IMR-90 (cell line): ENCODE results near the gene VWA7. TPM values are rescaled to one million over a fixed set of nuclear protein-coding genes. Genes with fewer than 3 reads are reported as not detected.

ENCODE experiments used
- ATAC-seq: fragments of 200-7000 bp; cut with Tn5 transposase; 2 replicates; pipeline ENCODE4 v1.9.1; 2020; ENCODE audit warnings: low read depth, mild to moderate bottlenecking, moderate library complexity
- BruUV-seq: library from RNA; stranded (reverse); fragments of 400-500 nt; replicated peaks from 2 replicates; lab custom pipeline; 2021; lab: Mats Ljungman, UMichigan
- CTCF ChIA-PET: fragments of 300-600 bp; formaldehyde crosslinking; extraction: SDS; loops from one replicate; lab custom pipeline; 2021; ENCODE audit warnings: antibody characterized with exemption; lab: Yijun Ruan, JAX
- POLR2A ChIA-PET: fragments of 300-600 bp; sonication (Branson Sonifier 250); formaldehyde crosslinking; loops from one replicate; lab custom pipeline; 2022; ENCODE audit warnings: antibody characterized with exemption; ENCODE audit not compliant: unreplicated experiment; lab: Charles Lee
- DNase-seq: peaks from one replicate; pipeline ENCODE4 v3.0.0; 2013
- H2AFZ ChIP-seq: replicated peaks from 2 replicates; pipeline ENCODE3; 2013; ENCODE audit warnings: low read length, mild to moderate bottlenecking; ENCODE audit not compliant: poor library complexity
- H2AK5ac ChIP-seq: 2 replicates; pipeline ENCODE4 v1.6.1; 2013; ENCODE audit warnings: low read depth, low read length, inconsistent platforms
- H2AK9ac ChIP-seq: replicated peaks from 2 replicates; pipeline ENCODE3; 2013; ENCODE audit warnings: mild to moderate bottlenecking, low read depth, low read length, moderate library complexity; ENCODE audit not compliant: poor library complexity
- H2BK120ac ChIP-seq: 2 replicates; pipeline ENCODE4 v1.6.1; 2013; ENCODE audit warnings: low read depth, low read length, inconsistent platforms
- H2BK15ac ChIP-seq: 3 replicates; pipeline ENCODE4 v1.6.1; 2013; ENCODE audit warnings: low read depth, low read length, inconsistent platforms
- H2BK20ac ChIP-seq: 2 replicates; pipeline ENCODE4 v1.6.1; 2013; ENCODE audit warnings: low read depth, mild to moderate bottlenecking, inconsistent platforms, low read length, moderate library complexity
- H2BK5ac ChIP-seq: 2 replicates; pipeline ENCODE4 v1.6.1; 2013; ENCODE audit warnings: mild to moderate bottlenecking, low read depth, low read length, inconsistent platforms; ENCODE audit not compliant: poor library complexity, severe bottlenecking
- H3K14ac ChIP-seq: replicated peaks from 2 replicates; pipeline ENCODE4 v1.6.1; 2013; ENCODE audit warnings: low read depth, low read length, inconsistent platforms
- H3K18ac ChIP-seq: 2 replicates; pipeline ENCODE4 v1.6.1; 2013; ENCODE audit warnings: low read depth, low read length, control low read depth
- H3K23ac ChIP-seq: 2 replicates; pipeline ENCODE4 v1.6.1; 2013; ENCODE audit warnings: low read depth, low read length, inconsistent platforms
- H3K27ac ChIP-seq: 2 replicates; pipeline ENCODE4 v1.5.1; 2013; ENCODE audit warnings: mild to moderate bottlenecking, control low read depth, low read length; ENCODE audit not compliant: insufficient read depth
- H3K27me3 ChIP-seq: 2 replicates; pipeline ENCODE4 v1.6.1; 2013; ENCODE audit warnings: low read length; ENCODE audit not compliant: control insufficient read depth, insufficient read depth
- H3K36me3 ChIP-seq: 2 replicates; pipeline ENCODE4 v1.6.1; 2013; ENCODE audit warnings: low read length, mixed read lengths; ENCODE audit not compliant: control insufficient read depth, insufficient read depth
- H3K4ac ChIP-seq: 2 replicates; pipeline ENCODE4 v1.6.1; 2013; ENCODE audit warnings: low read depth, low read length, inconsistent platforms
- H3K4me1 ChIP-seq: 2 replicates; pipeline ENCODE4 v1.6.1; 2013; ENCODE audit warnings: low read length, mixed read lengths; ENCODE audit not compliant: control insufficient read depth, insufficient read depth
- H3K4me2 ChIP-seq: 2 replicates; pipeline ENCODE4 v1.6.1; 2013; ENCODE audit warnings: low read depth, mild to moderate bottlenecking, control low read depth, low read length, moderate library complexity
- H3K4me3 ChIP-seq: 2 replicates; pipeline ENCODE4 v1.5.1; 2013; ENCODE audit warnings: low read depth, mild to moderate bottlenecking, control low read depth, low read length, moderate library complexity; ENCODE audit not compliant: insufficient read depth
- H3K56ac ChIP-seq: 2 replicates; pipeline ENCODE4 v1.6.1; 2013; ENCODE audit warnings: low read length, inconsistent platforms; ENCODE audit not compliant: insufficient read depth; ENCODE audit errors: extremely low read depth
- H3K79me1 ChIP-seq, 2 experiments: 2 replicates each; pipeline ENCODE4 v1.6.1; 2013; ENCODE audit warnings: low read length in 2 of 2, inconsistent platforms in 1 of 2, low read depth in 1 of 2
- H3K9ac ChIP-seq: 2 replicates; pipeline ENCODE4 v1.6.1; 2013; ENCODE audit warnings: low read depth, low read length, control low read depth
- H3K9me1 ChIP-seq: 2 replicates; pipeline ENCODE4 v1.6.1; 2013; ENCODE audit warnings: low read length, inconsistent platforms; ENCODE audit not compliant: insufficient read depth
- H3K9me3 ChIP-seq: 2 replicates; pipeline ENCODE4 v1.6.1; 2013; ENCODE audit warnings: low read length; ENCODE audit not compliant: control insufficient read depth, insufficient read depth
- H4K20me1 ChIP-seq: 2 replicates; pipeline ENCODE4 v1.6.1; 2013; ENCODE audit warnings: low read length, inconsistent platforms; ENCODE audit not compliant: insufficient read depth
- H4K5ac ChIP-seq: 2 replicates; pipeline ENCODE4 v1.6.1; 2013; ENCODE audit warnings: mild to moderate bottlenecking, low read depth, low read length, control low read depth
- H4K8ac ChIP-seq, 2 experiments: 2 replicates each; pipeline ENCODE4 v1.6.1; 2013; ENCODE audit warnings: low read depth in 2 of 2, low read length in 2 of 2, control low read depth in 1 of 2, inconsistent platforms in 1 of 2
- H4K91ac ChIP-seq: 2 replicates; pipeline ENCODE4 v1.6.1; 2013; ENCODE audit warnings: low read depth, low read length, inconsistent platforms; ENCODE audit not compliant: insufficient read depth
- BHLHE40 ChIP-seq: fragments of 150-350 bp; IDR thresholded peaks from 2 replicates; pipeline ENCODE4 v1.6.1; 2016; ENCODE audit warnings: mild to moderate bottlenecking, low read depth, low read length
- CEBPB ChIP-seq: IDR thresholded peaks from 2 replicates; pipeline ENCODE4 v1.6.1; 2012; ENCODE audit warnings: low read depth, low read length, improper control_type of control experiment
- MAFK ChIP-seq: IDR thresholded peaks from 2 replicates; pipeline ENCODE4 v1.6.1; 2012; ENCODE audit warnings: low read depth, low read length, improper control_type of control experiment
- MXI1 ChIP-seq: IDR thresholded peaks from 2 replicates; pipeline ENCODE4 v1.6.1; 2012; ENCODE audit warnings: low read depth, mild to moderate bottlenecking, low read length, moderate library complexity, borderline replicate concordance
- POLR2A ChIP-seq: IDR thresholded peaks from 2 replicates; pipeline ENCODE4 v1.6.1; 2012; ENCODE audit warnings: mild to moderate bottlenecking, low read depth, low read length
- RAD21 ChIP-seq: IDR thresholded peaks from 2 replicates; pipeline ENCODE4 v1.6.1; 2012; ENCODE audit warnings: low read length, improper control_type of control experiment
- RCOR1 ChIP-seq: IDR thresholded peaks from 2 replicates; pipeline ENCODE4 v1.6.1; 2012; ENCODE audit warnings: mild to moderate bottlenecking, low read length, improper control_type of control experiment; ENCODE audit not compliant: insufficient replicate concordance
- RFX5 ChIP-seq: IDR thresholded peaks from 2 replicates; pipeline ENCODE4 v1.8.0; 2012; ENCODE audit warnings: low read depth, mild to moderate bottlenecking, low read length, moderate library complexity
- SMC3 ChIP-seq: fragments of 150-350 bp; IDR thresholded peaks from 2 replicates; pipeline ENCODE4 v1.6.1; 2016; ENCODE audit warnings: low read depth, mild to moderate bottlenecking, antibody characterized with exemption, low read length, moderate library complexity
- WGBS, 2 experiments: methylation state at CpG; one replicate each; pipeline versions ENCODE4 v1.1.5 to v1.1.7; 2013; ENCODE audit warnings: missing lambda C conversion rate in 2 of 2; ENCODE audit not compliant: insufficient read length in 1 of 2; ENCODE audit errors: extremely low coverage in 2 of 2; 5-methylcytosine and 5-hydroxymethylcytosine counted together
- dilution Hi-C: fragments of 300-500 bp; cut with HindIII; formaldehyde crosslinking; loops from one replicate; pipeline ENCODE4 v1.14.3; 2018; ENCODE audit warnings: low sequenced_read_pairs; ENCODE audit not compliant: unreplicated experiment
- in situ Hi-C: fragments of 300-500 bp; cut with MboI; formaldehyde crosslinking; loops from 3 replicates; pipeline ENCODE4 v1.14.3; 2019; ENCODE audit warnings: low sequenced_read_pairs, inconsistent platforms, mixed read lengths
- intact Hi-C: fragments of 100-400 bp; cut with micrococcal nuclease; formaldehyde crosslinking; loops from 2 replicates; pipeline ENCODE4 v1.10.0; 2022
- polyA plus RNA-seq, 3 experiments: library from polyadenylated mRNA; depleted of rRNA; stranded (reverse); fragments of >200 nt; gene quantifications; 2 replicates each; pipeline ENCODE4 v1.2.3, GENCODE V29; 2012; ENCODE audit warnings: low replicate concordance in 1 of 3
- total RNA-seq: library from RNA; depleted of rRNA; stranded (reverse); fragments of >200 nt; gene quantifications from 2 replicates; pipeline ENCODE4 v1.2.3, GENCODE V29; 2012
- TF ChIP-seq, protein P1 (sequence below): fragments of 150-350 bp; IDR thresholded peaks from 2 replicates; pipeline ENCODE4 v1.6.1; 2016; ENCODE audit warnings: low read depth, mild to moderate bottlenecking, low read length, moderate library complexity, borderline replicate concordance
- TF ChIP-seq, protein P2 (sequence below): fragments of 150-350 bp; IDR thresholded peaks from 2 replicates; pipeline ENCODE4 v1.6.1; 2017; ENCODE audit warnings: mild to moderate bottlenecking, antibody characterized with exemption, low read length, low read depth
- TF ChIP-seq, protein P3 (sequence below): conservative IDR thresholded peaks from 2 replicates; pipeline ENCODE4 v1.5.1; 2012; ENCODE audit warnings: mild to moderate bottlenecking, low read depth, low read length, improper control_type of control experiment

The VWA7 gene
- total and polyA plus RNA-seq, 2 of the 4 experiments (the other 2 are of a cell fraction) = under 0.01 to 1.4 TPM

DNA sequence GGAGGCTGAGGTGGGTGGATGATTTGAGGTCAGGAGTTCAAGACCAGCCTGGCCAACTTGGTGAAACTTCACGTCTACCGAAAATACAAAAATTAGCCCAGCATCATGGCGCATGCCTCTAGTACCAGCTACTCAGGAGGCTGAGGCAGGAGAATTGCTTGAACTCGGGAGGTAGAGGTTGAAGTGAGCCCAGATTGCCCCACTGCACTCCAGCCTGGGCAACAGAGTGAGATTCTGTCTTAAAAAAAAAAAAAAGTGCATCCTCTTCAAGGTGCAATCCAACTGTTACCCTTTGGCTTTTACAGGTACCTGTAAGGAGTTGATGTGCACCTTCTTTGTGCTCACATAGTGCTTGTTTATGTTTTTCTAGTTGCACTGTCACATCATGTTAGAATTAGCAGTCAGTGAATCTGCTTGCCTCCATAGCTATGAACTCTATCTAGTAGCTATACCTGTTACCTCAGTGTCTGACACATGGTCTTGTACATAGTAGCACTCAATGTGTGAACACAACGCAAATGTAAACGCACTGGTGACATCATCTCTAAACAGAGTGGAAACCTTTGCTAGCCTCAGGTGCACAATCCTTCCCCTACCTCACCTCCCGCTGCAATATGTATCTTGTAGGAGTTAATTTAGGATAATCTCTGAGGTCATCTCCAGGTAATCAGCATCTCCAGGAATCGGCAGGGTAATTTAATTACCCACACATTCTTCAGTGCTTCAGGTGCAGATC, 27.7 kb downstream of the VWA7 start:
- in situ Hi-C loops = no loop called here
- H3K4me3 ChIP-seq = no peak overlapping the region
- ChIA-PET POLR2A (no interaction called here), CTCF (interaction anchor here (0.6 to 1.3 kb wide), 3 partner anchors 12 to 20 kb away, joined by 3 read pairs; no protein-coding TSS in a partner anchor)
- no peak overlapping the region for H4K8ac ChIP-seq
- no peak overlapping the region for H3K27ac ChIP-seq
- H3K9me3 ChIP-seq = no peaks in the 10 kb centered on the region
- no peak overlapping the region for H3K14ac ChIP-seq
- no peak overlapping the region for H4K91ac ChIP-seq
- no peak overlapping the region for H2BK15ac ChIP-seq
- H3K56ac ChIP-seq = no peak overlapping the region
- H3K23ac ChIP-seq = no peak overlapping the region
- H2BK20ac ChIP-seq = no peak overlapping the region
- no peak overlapping the region for H2BK120ac ChIP-seq
- WGBS, 2 experiments = 100% methylated on average over 2 of the region's 8 CpGs; no CpG with 5 or more reads in 1 of the 2 experiments
- no peak overlapping the region for H2AK9ac ChIP-seq
- peaks cover 3% of the 10 kb centered on the region; the same call in 1 of the 2 replicates for H4K20me1 ChIP-seq
- H3K4me2 ChIP-seq = no peak overlapping the region
- no peaks in the 10 kb centered on the region; the same call in 1 of the 2 replicates for H3K36me3 ChIP-seq
- no peak overlapping the region for H3K9ac ChIP-seq
- peaks cover 5% of the 10 kb centered on the region for H3K4me1 ChIP-seq
- H3K79me1 ChIP-seq = 0 out of 4 replicates have a peak, but pooled peaks cover 0 to 12% of the 10 kb centered on the region in 2 experiments
- peaks cover 6% of the 10 kb centered on the region for H3K9me1 ChIP-seq
- no peak overlapping the region for H4K5ac ChIP-seq
- H3K4ac ChIP-seq = no peak overlapping the region
- H3K18ac ChIP-seq = no peak overlapping the region
- H3K27me3 ChIP-seq = no peaks in the 10 kb centered on the region
- H2AK5ac ChIP-seq = no peak overlapping the region
- TF ChIP-seq SMC3 = no peak
- no peak for TF ChIP-seq RCOR1
- TF ChIP-seq BHLHE40 = no peak
- TF ChIP-seq, protein P1, sequence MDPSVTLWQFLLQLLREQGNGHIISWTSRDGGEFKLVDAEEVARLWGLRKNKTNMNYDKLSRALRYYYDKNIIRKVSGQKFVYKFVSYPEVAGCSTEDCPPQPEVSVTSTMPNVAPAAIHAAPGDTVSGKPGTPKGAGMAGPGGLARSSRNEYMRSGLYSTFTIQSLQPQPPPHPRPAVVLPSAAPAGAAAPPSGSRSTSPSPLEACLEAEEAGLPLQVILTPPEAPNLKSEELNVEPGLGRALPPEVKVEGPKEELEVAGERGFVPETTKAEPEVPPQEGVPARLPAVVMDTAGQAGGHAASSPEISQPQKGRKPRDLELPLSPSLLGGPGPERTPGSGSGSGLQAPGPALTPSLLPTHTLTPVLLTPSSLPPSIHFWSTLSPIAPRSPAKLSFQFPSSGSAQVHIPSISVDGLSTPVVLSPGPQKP = no peak
- TF ChIP-seq, protein P2, sequence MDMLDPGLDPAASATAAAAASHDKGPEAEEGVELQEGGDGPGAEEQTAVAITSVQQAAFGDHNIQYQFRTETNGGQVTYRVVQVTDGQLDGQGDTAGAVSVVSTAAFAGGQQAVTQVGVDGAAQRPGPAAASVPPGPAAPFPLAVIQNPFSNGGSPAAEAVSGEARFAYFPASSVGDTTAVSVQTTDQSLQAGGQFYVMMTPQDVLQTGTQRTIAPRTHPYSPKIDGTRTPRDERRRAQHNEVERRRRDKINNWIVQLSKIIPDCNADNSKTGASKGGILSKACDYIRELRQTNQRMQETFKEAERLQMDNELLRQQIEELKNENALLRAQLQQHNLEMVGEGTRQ = no peak
- TF ChIP-seq, protein P3, sequence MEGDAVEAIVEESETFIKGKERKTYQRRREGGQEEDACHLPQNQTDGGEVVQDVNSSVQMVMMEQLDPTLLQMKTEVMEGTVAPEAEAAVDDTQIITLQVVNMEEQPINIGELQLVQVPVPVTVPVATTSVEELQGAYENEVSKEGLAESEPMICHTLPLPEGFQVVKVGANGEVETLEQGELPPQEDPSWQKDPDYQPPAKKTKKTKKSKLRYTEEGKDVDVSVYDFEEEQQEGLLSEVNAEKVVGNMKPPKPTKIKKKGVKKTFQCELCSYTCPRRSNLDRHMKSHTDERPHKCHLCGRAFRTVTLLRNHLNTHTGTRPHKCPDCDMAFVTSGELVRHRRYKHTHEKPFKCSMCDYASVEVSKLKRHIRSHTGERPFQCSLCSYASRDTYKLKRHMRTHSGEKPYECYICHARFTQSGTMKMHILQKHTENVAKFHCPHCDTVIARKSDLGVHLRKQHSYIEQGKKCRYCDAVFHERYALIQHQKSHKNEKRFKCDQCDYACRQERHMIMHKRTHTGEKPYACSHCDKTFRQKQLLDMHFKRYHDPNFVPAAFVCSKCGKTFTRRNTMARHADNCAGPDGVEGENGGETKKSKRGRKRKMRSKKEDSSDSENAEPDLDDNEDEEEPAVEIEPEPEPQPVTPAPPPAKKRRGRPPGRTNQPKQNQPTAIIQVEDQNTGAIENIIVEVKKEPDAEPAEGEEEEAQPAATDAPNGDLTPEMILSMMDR = no peak
- TF ChIP-seq RAD21 = no peak
- TF ChIP-seq MXI1 = no peak
- no peak for TF ChIP-seq CEBPB
- TF ChIP-seq MAFK = no peak
- TF ChIP-seq POLR2A = no peak
- TF ChIP-seq RFX5 = no peak
- ATAC-seq (no peak), DNase-seq (no peak)
- dilution Hi-C loops = no loop called here
- H2BK5ac ChIP-seq = no peak overlapping the region
- TSS peak; percentile 29 for BruUV-seq
- no peak overlapping the region for H2AFZ ChIP-seq
- intact Hi-C loops = no loop called here
